COLO668 (cell line): ENCODE data around the gene UFC1.

Source experiments
- DNase-seq: peaks from one replicate; lab custom pipeline; 2025; ENCODE audit not compliant: unreplicated experiment; lab: John Stamatoyannopoulos, UW

UFC1 gene

DNA sequence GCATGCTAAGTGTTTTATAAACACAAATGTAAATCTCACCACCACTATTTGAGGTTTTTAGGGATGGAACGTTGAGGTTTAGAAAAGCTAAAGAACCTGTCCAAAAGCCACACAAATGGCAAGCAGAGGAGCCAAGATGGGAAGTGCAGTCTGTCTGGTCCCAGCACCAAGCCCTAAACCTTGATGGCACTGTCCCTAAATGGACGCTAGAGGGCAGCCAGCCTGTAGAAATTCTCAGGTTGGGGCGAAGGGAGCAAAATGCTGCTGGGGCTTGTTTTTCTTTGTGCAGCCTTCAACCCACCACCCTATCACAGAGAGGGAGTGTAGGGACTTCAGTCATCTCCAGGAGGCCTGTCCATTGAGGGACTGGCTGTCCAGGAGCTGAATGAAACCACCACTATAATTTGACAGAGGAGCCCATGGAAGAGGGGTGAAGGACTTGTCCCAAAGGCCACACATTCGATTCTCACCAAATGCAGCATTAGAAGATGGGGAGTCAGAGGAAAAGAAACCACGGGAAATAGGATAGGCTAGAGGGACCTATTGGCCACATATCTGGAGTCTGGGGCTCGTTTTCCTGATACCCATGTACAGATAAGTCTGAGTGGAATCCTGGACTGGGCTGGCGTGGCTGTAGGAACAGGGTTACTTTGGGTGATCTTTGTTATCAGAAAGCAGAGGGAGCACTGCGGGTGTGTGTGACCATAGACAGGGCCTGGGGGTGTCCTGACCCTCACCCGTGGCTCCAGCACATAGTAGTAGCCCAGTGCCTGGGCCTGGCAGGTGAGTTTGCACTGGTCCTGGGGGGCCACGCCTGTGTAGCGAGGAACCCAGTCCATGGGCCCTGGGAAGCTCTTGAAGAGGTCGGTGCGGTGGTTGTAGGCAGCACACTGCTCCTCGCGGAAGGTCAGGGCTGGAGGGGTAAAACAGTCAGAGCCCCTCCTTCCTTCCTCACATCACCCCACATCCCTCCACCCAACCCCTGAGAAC lies 39.0 kb downstream of the UFC1 start:
- DNase-seq = peak; percentile 48

DNA sequence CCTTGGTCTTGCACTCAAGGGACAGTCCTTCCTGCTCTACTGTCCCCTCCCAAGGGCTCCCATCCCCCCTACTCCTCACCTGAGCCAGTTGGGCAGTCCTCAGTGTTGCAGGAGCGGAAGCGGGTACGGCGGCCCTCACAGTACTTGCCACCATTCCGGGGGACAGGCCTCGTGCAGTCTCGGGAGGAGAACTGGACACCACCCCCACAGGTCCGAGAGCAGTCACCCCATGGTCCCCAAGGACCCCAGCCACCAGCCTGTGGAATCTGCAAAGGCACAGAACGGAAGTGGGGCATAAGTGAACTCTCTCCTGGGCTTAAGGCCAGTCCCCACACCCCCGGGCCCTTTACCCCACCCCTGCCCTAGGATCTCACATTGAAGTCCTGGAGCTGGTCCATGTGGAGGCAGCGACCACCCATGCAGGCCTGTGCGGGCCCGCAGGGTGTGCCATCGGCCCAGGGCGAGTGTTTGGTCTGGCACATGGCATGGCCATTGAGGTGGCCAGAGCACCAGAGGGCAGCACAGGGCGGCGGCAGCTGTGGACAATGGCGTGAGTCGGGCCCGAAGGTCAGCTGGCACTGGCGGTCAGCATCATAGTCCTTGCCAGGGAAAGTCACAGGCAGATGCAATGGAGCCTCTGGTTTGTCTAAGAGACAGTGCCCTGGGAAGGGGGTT lies 39.9 kb downstream of the UFC1 start:
- DNase-seq = no peak

DNA sequence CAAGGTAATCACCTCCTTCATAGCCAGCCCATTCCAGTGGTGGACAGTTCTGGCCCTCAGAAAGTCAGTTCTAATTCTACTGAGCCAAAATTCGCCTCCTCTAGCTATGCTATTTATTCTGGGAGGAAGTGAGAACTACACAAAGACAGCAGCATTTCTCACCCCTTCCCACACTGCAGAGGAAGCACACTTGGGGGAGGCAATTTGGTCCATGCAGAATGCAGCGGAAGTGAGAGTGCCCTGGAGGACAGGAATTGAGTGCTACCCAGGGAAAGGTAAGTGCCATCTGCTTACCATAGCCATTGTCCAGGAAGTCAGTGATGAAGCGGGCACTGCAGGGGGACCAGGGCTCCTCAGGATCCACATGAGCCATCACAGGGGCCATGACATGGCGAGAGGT lies 41.4 kb downstream of the UFC1 start:
- no peak for DNase-seq

DNA sequence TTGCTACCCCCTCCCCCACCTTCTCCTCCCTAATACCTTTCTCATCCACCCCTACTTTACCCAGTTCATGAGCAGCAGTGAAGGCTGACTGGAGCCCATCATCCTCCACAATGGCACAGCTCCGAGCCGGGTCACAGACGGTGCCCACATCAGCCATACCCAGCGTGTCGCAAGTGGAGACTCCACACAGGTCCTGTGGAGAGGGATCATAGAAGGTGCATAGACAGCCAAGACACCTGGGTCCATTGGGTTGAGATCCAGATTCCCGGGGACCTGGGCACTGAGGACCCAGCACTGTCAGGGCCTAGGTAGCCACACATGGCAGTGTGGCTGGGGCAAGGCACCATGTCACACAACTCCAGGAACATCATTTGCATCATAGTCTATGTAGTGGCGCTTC lies 42.3 kb downstream of the UFC1 start:
- no peak for DNase-seq

DNA sequence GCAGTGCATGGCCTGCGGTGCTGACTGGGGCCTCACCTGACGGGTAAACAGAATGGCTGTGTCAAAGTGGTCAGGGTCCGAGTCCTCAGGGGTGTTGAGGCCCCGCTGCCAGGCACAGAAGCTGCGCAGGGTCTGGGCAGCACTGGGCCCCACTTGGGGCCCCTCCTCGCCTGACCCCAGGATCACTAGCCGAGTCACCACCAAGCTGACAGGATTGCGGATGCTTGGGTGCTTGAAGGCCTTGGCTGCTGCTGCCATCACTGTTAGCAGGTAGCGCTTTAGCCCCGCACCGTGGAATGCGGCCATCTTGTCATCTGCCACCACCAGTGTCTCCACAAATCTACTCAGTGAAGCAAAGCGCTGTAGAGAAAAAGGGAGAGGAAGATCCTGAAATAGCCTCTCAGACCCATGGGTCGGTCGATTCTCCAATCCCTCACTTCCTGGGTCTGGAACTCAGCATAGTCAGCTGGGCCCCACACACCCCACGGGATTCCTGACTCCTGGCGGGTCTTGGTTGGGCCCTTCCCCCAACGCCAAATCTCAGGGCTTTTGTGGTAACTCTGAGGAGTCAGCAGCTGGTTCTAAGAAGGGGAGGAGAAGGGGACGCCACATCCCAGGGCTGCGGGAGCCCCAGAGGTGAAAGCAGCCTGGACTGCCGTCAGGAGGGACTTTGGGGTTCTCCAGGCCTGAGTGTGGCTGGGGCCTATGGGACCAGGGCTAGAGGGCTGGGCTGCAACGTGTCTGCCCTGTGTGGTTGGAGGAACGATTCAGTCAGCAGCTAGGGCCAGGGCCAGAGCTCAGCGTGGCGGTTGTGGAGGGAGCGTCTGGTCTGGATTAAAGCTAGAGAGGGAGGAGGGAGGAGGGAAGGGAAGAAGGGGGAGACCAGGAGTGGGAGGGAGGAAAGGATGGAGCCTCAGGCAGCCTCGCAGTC lies 43.0 kb downstream of the UFC1 start:
- no peak for DNase-seq

DNA sequence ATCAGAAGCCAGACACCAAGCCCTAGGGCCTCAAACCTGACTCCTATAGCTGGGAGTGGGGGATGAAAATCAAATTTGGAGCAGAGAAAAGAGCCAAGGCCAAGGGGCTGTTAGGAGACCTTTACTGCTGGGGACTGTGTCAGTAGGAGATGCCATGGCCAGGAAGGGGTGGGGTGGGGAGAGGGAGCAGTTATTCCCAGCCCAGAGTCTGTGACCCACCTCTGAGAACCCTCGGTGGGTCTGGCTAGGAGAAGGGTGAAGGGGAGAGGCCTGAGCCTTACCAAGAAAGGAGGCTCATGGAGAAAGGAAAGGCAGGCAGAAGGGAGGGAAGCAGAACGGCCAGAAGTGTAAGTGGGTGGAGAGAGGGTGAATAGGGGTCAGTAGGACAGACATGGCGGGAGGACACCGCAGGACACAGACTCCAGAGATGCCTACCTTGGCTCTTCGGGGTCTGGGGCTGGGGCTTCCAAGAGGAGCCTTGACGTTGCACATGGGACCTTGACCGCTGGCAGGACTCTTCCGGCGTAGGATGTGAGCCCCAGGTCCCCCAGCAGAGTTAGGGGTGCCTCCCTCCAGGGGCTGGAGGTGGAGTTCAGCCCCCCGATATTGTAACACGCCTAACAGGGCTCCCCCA lies 43.9 kb downstream of the UFC1 start:
- no peak for DNase-seq

DNA sequence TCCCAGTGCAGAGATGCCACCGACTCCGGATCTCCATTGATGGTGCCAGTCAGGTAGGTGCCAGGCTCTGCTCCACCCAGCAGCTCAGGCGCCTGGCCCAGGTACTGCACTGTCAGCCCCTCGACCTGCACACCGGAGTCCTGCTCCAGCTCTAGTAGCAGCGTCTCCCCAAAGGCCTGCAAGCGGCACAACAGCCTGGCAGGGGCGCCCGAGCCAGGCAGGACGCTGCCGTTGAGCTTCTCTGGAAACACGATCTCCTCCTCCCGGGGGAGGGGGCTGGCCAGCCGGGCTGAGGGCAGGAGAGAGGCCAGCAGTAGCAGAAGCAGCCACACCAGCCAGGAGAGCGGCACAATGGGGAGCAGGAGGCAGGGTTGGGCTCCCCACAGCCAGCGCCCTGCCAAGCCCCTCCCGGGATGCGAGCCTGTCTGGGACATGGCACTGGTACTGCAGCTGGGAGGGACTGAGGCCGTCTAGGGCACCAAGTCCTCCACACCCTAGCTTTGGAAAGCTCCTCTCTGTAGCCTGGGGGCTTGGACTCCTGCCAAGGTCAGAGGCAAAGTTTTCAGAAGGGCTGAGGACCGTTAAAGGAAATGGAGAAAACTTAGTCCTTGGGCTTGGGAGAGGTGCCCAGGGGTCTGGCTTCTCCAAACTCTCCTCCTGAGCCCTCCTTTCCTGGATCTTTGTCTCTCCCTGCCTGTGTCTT lies 44.6 kb downstream of the UFC1 start:
- DNase-seq = peak; percentile 58

DNA sequence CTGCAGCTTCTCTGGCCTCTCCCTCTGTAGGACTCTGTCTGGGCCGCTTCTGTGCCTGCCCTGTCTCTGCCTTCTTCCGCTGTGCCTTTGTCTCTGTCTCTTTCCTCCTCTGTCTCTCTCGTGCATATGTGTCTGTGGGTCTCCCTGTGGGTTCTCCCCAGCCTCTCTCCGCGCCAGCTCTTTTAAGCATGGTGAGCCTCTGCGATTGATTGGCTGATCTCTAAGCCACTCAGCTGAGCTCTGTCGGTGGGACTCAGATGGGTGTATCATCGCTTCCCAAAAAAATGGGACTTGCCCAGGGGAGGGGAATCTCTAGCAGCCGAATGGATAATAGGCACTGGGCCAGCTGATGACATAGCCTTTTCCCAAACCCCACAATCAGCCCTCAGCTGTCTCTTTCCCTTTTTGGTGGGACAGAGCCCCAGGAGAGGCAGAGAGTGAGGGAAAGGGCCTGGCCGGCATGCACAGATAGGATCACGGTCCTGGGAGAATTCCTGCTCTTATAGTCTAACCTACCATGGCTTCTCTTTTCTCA lies 45.2 kb downstream of the UFC1 start, which contains the start of gene ADAMTS4:
Gene ADAMTS4 (minus strand): TSS at position 158 of the 535 bp plus-strand sequence. CDS start 427 bp downstream, outside the sequence.
- DNase-seq = no peak

DNA sequence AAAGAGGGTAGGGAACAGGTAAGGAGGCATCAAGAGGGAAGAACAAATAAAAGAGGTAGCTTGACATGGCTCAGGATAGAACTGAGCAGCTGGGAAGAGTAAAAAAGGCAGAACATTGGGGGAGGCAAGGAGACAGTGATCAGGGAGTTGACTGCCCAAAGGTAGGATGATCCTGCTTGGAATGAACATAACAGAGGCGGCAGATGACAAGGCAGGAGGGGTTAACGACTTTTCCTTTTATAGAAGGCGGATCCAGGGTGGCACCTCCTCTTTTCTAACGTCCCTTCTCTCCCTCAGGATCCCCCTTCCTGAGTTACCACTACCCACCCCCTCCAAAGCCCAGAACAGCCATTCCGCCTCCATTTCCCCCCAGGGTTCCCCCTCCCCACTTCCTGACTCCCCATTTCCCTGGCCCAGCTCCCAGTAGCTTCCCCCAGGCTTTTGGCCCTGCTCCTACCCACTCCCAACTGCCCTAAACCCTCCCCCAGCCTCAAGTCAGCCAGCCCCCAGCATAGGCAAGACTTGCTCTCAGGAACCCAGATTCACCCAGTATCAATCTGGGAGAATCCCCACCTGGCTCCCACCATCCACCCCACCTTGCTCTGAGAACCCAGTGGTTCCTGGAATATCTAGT lies 45.8 kb downstream of the UFC1 start:
- DNase-seq = no peak

DNA sequence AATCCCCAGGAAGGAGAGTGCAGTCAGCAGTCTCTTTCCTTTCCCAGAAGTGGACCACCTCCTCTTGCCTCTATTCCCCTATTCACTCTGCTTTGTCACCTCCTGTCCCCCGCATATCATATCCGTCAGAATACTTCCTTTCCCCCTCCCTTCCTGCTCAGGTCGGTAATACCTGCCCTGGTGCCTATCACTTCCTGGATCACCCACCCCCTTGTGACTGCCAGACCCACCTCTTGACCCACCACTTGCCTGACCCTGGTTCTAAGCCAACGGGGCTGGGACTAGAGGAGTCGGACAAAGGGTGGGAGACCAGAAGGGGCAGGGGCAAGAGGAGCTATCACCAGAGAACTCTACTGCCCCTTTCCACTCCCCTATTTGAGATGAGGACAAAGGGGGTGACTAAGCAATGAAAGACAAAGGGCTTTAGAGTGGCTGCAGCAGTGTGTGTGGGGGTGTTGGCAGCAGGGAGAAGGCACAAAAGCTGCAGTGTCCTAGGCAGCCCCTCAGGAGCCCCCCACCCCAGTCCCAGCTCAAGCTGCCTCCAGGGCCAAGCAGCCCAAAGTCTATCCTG lies 46.7 kb downstream of the UFC1 start:
- DNase-seq = no peak

DNA sequence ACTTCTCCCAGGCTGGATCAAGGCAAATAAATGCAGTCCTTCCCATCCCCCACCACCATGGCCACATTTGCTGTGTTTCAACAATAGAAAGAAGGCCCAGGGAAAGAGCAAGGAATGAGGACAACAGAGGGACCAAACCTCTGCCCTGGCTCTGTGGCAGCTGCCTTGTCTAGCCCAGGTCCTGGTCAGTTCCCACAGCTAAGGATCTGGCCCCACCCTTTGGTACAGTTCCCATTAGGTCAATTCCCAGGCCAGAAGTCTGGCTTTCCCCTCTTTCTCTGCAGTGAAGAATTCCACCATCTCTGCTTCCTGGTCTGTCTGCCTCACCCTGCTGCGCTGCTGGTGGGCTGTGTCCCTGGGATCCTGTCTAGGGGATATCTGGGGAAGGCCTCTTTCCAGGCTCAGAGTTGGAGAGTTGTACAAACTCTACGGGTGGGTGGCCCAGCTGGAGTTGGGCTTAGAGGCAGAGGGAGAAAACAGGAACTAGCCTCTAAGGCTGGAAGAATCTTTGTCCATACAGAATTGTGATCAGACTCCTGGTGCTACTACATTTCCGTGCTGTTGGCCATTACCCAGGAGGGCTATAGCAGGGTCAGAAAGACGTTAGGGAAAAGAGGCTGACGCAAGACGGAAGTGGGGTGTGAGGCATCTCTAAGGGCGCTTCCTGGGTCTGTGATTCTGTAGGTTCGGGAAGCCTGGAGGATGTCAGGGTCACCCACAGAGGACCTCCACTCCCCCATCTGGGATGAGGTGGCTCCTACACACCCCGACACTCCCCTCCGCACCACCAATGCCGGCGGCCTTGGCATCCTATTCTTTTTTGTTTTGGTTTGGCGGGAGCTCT lies 47.4 kb downstream of the UFC1 start:
- DNase-seq = no peak

DNA sequence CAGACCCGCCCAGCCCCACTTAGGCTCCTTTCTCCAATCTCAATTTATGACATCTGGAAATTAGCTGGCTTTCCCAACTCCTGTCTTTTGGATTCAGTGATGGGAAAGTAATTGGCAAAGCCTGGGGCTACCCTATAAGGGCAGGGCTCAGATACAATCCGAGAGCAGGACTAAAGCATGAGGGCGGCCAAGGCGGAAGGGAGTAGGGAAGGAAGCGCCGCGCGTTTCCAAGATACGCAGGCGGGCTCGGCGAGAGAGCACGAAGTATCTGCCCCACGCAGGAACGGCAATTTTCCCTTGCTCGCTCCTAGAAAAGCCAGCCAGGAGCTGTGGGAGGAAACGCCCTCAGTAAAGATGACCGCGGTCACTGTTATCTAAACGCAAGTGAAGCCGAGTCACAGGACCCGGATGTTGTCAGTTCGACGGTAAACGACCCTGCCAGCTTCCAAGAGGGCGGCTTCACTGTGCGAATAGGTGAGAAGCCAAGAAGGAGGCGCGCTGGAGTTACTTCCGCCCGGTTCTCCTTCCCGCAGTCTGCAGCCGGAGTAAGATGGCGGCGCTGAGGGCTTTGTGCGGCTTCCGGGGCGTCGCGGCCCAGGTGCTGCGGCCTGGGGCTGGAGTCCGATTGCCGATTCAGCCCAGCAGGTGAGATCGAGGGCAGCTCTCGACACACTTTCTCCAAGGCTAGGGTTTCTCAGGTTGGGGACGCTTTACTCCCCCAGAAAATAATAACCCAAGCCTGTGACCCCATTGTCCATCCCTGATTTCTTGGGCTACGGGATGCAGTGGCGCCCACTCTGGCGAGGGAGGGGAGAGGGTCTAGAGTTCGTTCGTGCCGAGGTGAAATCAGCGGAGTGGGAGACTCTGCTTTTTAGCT lies 48.3 kb downstream of the UFC1 start, which contains the start of gene NDUFS2:
Gene NDUFS2 (plus strand): TSS at position 532 of the 877 bp plus-strand sequence. CDS start 19 bp downstream, at position 551.
- peak; percentile 98 for DNase-seq

DNA sequence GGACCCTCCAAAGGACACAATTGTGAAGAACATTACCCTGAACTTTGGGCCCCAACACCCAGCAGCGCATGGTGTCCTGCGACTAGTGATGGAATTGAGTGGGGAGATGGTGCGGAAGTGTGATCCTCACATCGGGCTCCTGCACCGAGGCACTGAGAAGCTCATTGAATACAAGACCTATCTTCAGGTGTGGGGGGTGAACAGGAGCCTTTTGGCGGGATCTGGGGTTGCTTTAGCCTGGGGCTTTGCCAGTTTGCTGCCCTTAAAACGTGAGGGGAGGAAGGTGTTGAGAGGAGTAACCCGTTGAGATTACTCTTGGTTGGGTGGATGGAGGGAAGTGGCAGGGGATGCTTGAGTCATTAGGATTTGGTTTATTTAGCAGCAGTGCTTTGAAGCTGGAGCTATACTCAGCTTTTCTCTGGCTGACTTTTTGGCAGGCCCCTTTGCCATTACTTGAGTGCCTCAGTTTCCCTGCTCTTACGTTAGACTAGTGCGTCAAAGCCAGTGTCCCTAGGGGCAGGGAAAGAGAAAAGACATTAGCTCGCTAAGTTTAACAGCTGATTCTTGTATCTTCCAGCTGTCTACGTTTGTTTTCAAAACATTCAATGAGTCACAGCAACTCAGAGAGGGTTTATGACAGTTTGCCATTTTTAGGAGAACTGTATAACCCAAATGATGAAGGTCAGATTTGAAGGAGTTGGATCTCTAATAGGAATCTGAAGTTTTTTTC lies 52.8 kb downstream of the UFC1 start:
- DNase-seq = no peak

DNA sequence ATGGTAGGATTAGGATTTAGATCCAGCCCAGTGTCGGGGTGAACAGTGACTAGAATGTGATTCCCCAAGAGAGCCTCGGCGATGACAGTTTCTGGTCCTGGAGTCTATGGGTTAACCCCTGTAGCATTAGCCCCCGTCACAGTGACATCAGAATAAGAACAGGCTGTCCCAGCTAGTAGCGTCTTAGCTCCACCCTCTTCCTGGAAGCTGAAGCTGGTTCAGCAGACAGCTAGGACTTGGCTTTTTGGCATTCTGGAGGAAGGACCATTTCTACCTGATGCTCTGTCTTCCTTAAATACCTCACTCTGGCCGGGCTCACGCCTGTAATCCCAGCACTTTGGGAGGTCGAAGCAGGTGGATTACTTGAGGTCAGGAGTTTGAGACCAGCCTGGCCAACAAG lies 53.4 kb downstream of the UFC1 start:
- no peak for DNase-seq
